Activated CD4-positive, alpha-beta memory T cell treated with anti-CD3 and anti-CD28 coated beads for 36 hours (primary cell): ENCODE data around the gene ERF. TPM values are rescaled to one million over a fixed set of nuclear protein-coding genes. Genes with fewer than 3 reads are reported as not detected.

Source experiments
- CTCF ChIA-PET: fragments of 350-600 bp; sonication (Branson Sonifier 250); formaldehyde crosslinking; loops from one replicate; lab custom pipeline; 2021; ENCODE audit warnings: antibody characterized with exemption, inconsistent platforms; lab: Charles Lee
- POLR2A ChIA-PET: fragments of 350-600 bp; sonication (Branson Sonifier 250); formaldehyde crosslinking; loops from one replicate; lab custom pipeline; 2021; ENCODE audit warnings: antibody characterized with exemption; lab: Charles Lee
- DNase-seq: peaks from one replicate; pipeline ENCODE4 v3.0.0-alpha.2; 2020
- H3K27ac Mint-ChIP-seq: one replicate; pipeline ENCODE4 v1.8.0; 2021; ENCODE audit warnings: mixed read lengths
- H3K27me3 Mint-ChIP-seq: one replicate; pipeline ENCODE4 v1.8.0; 2021; ENCODE audit warnings: mixed read lengths
- H3K36me3 Mint-ChIP-seq: one replicate; pipeline ENCODE4 v1.8.0; 2021; ENCODE audit warnings: mixed read lengths
- H3K4me1 Mint-ChIP-seq: one replicate; pipeline ENCODE4 v1.8.0; 2021; ENCODE audit warnings: low read depth, mixed read lengths
- H3K4me3 Mint-ChIP-seq: one replicate; pipeline ENCODE4 v1.8.0; 2021; ENCODE audit warnings: mild to moderate bottlenecking, mixed read lengths
- H3K9me3 Mint-ChIP-seq: one replicate; pipeline ENCODE4 v1.8.0; 2021; ENCODE audit warnings: mixed read lengths
- intact Hi-C: fragments of 100-400 bp; cut with micrococcal nuclease; formaldehyde crosslinking; loops from one replicate; pipeline ENCODE4 v1.15.1; 2023
- total RNA-seq, 2 experiments: library from RNA; stranded (reverse); gene quantifications; one replicate each; pipeline ENCODE4 v1.2.3, GENCODE V29; 2021

ERF gene
- total RNA-seq, 2 experiments from 2014 or later, result 43.1 to 56.5 TPM

- Mint-ChIP-seq H3K27me3 (no peaks in the 10 kb centered on the region), H3K9me3 (no peaks in the 10 kb centered on the region), H3K36me3 (peaks cover 7% of the 10 kb centered on the region), H3K4me1 (peaks cover 57% of the 10 kb centered on the region), H3K27ac (peak overlapping the region; percentile 91), H3K4me3 (no peak overlapping the region)
- POLR2A ChIA-PET, result interaction anchor here (0.6 to 2.3 kb wide), 7 partner anchors 10 to 61 kb away, joined by 3 to 15 read pairs (median 5); partner anchors contain the start of gene GSK3A
- CTCF ChIA-PET, result interaction anchor here (0.6 to 7.0 kb wide), 28 partner anchors 8 to 171 kb away, joined by 3 to 107 read pairs (median 5); partner anchors contain the start of genes ERF, GSK3A, PAFAH1B3 and POU2F2
- peak; percentile 92 for DNase-seq
- intact Hi-C loops, result loop anchor here (1.0 kb wide), 1 partner anchor 147 kb away; no protein-coding TSS in a partner anchor
These were observed 25.2 kb upstream of the ERF start for GRCh38 chr19:42279902-42280814.

- no peak overlapping the region for H3K4me3 Mint-ChIP-seq
- peak overlapping the region; percentile 91 for H3K27ac Mint-ChIP-seq
- H3K27me3 Mint-ChIP-seq, result no peaks in the 10 kb centered on the region
- peaks cover 59% of the 10 kb centered on the region for H3K4me1 Mint-ChIP-seq
- no peak for DNase-seq
- ChIA-PET POLR2A (interaction anchor here (0.5 to 2.3 kb wide), 9 partner anchors 9 to 168 kb away, joined by 3 to 15 read pairs (median 3); partner anchors contain the start of gene GSK3A), CTCF (interaction anchor here (0.6 to 7.0 kb wide), 32 partner anchors 9 to 170 kb away, joined by 3 to 107 read pairs (median 5); partner anchors contain the start of genes ERF, GSK3A, PAFAH1B3 and POU2F2)
- peaks cover 14% of the 10 kb centered on the region for H3K36me3 Mint-ChIP-seq
- no peaks in the 10 kb centered on the region for H3K9me3 Mint-ChIP-seq
- intact Hi-C loops, result loop anchor here (1.0 kb wide), 1 partner anchor 146 kb away; no protein-coding TSS in a partner anchor
These were observed 24.4 kb upstream of the ERF start for GRCh38 chr19:42279155-42279901.

GRCh38 chr19:42278452-42279154 is 23.7 kb upstream of the ERF start:
- intact Hi-C loops, result loop anchor here (1.0 kb wide), 1 partner anchor 145 kb away; no protein-coding TSS in a partner anchor
- H3K27ac Mint-ChIP-seq, result peak overlapping the region; percentile 91
- H3K4me3 Mint-ChIP-seq, result no peak overlapping the region
- ChIA-PET CTCF (interaction anchor here (0.8 to 7.0 kb wide), 18 partner anchors 8 to 163 kb away, joined by 3 to 107 read pairs (median 6); partner anchors contain the start of genes ERF, GSK3A, PAFAH1B3 and POU2F2), POLR2A (interaction anchor here (0.5 to 2.3 kb wide), 9 partner anchors 8 to 168 kb away, joined by 3 to 15 read pairs (median 3); partner anchors contain the start of genes CIC and GSK3A)
- DNase-seq, result no peak
- peaks cover 59% of the 10 kb centered on the region for H3K4me1 Mint-ChIP-seq
- H3K36me3 Mint-ChIP-seq, result peaks cover 15% of the 10 kb centered on the region
- H3K27me3 Mint-ChIP-seq, result no peaks in the 10 kb centered on the region
- no peaks in the 10 kb centered on the region for H3K9me3 Mint-ChIP-seq

- peaks cover 62% of the 10 kb centered on the region for H3K4me1 Mint-ChIP-seq
- ChIA-PET CTCF (interaction anchor here (0.9 to 7.0 kb wide), 4 partner anchors 27 to 148 kb away, joined by 3 to 107 read pairs (median 22); partner anchors contain the start of genes GSK3A and ZNF526), POLR2A (interaction anchor here (1.2 to 2.3 kb wide), 5 partner anchors 7 to 36 kb away, joined by 3 to 15 read pairs (median 3); partner anchors contain the start of genes CIC and GSK3A)
- no peaks in the 10 kb centered on the region for H3K27me3 Mint-ChIP-seq
- no peak for DNase-seq
- peaks cover 19% of the 10 kb centered on the region for H3K36me3 Mint-ChIP-seq
- intact Hi-C loops, result no loop called here
- no peak overlapping the region for H3K27ac Mint-ChIP-seq
- no peaks in the 10 kb centered on the region for H3K9me3 Mint-ChIP-seq
- H3K4me3 Mint-ChIP-seq, result no peak overlapping the region
These were observed 23.0 kb upstream of the ERF start for GRCh38 chr19:42277821-42278451.

- Mint-ChIP-seq H3K36me3 (peaks cover 21% of the 10 kb centered on the region), H3K4me1 (peaks cover 54% of the 10 kb centered on the region), H3K27ac (peak overlapping the region; percentile 69), H3K27me3 (no peaks in the 10 kb centered on the region), H3K4me3 (no peak overlapping the region), H3K9me3 (no peaks in the 10 kb centered on the region)
- peak; percentile 70 for DNase-seq
- POLR2A ChIA-PET, result interaction anchor here (0.6 to 1.5 kb wide), 2 partner anchors 26 to 34 kb away, joined by 3 to 5 read pairs; partner anchors contain the start of gene GSK3A
- intact Hi-C loops, result no loop called here
- CTCF ChIA-PET, result interaction anchor here (7.0 kb wide), 1 partner anchor 33 kb away, joined by 107 read pairs; the partner anchor contains the start of gene GSK3A
These were observed 21.9 kb upstream of the ERF start for GRCh38 chr19:42276821-42277220.

GRCh38 chr19:42276284-42276683 is 21.4 kb upstream of the ERF start:
- Mint-ChIP-seq H3K4me3 (no peak overlapping the region), H3K36me3 (peaks cover 25% of the 10 kb centered on the region), H3K27me3 (no peaks in the 10 kb centered on the region), H3K9me3 (no peaks in the 10 kb centered on the region), H3K4me1 (peaks cover 52% of the 10 kb centered on the region), H3K27ac (peak overlapping the region; percentile 64)
- ChIA-PET POLR2A (interaction anchor here (0.6 to 1.5 kb wide), 2 partner anchors 25 to 34 kb away, joined by 3 to 5 read pairs; partner anchors contain the start of gene GSK3A), CTCF (interaction anchor here (7.0 kb wide), 1 partner anchor 33 kb away, joined by 107 read pairs; the partner anchor contains the start of gene GSK3A)
- intact Hi-C loops, result no loop called here
- DNase-seq, result no peak

- intact Hi-C loops, result no loop called here
- Mint-ChIP-seq H3K9me3 (no peaks in the 10 kb centered on the region), H3K4me1 (peaks cover 56% of the 10 kb centered on the region), H3K36me3 (peaks cover 25% of the 10 kb centered on the region), H3K4me3 (no peak overlapping the region), H3K27ac (no peak overlapping the region), H3K27me3 (no peaks in the 10 kb centered on the region)
- DNase-seq, result no peak
- ChIA-PET CTCF (interaction anchor here (1.2 to 7.0 kb wide), 2 partner anchors 32 to 166 kb away, joined by 3 to 107 read pairs; partner anchors contain the start of gene GSK3A), POLR2A (no interaction called here)
These were observed 20.6 kb upstream of the ERF start for GRCh38 chr19:42275517-42275916.

GRCh38 chr19:42275103-42275502 is 20.2 kb upstream of the ERF start:
- H3K4me3 Mint-ChIP-seq, result no peak overlapping the region
- H3K9me3 Mint-ChIP-seq, result no peaks in the 10 kb centered on the region
- peaks cover 25% of the 10 kb centered on the region for H3K36me3 Mint-ChIP-seq
- CTCF ChIA-PET, result interaction anchor here (1.2 to 7.0 kb wide), 2 partner anchors 31 to 166 kb away, joined by 3 to 107 read pairs; partner anchors contain the start of gene GSK3A
- intact Hi-C loops, result no loop called here
- H3K27ac Mint-ChIP-seq, result no peak overlapping the region
- POLR2A ChIA-PET, result no interaction called here
- no peaks in the 10 kb centered on the region for H3K27me3 Mint-ChIP-seq
- H3K4me1 Mint-ChIP-seq, result peaks cover 59% of the 10 kb centered on the region
- no peak for DNase-seq

GRCh38 chr19:42274065-42274682 is 19.2 kb upstream of the ERF start:
- Mint-ChIP-seq H3K27ac (no peak overlapping the region), H3K4me3 (no peak overlapping the region), H3K4me1 (peaks cover 53% of the 10 kb centered on the region), H3K36me3 (peaks cover 23% of the 10 kb centered on the region), H3K9me3 (no peaks in the 10 kb centered on the region), H3K27me3 (no peaks in the 10 kb centered on the region)
- POLR2A ChIA-PET, result no interaction called here
- no peak for DNase-seq
- intact Hi-C loops, result no loop called here
- CTCF ChIA-PET, result interaction anchor here (1.2 to 7.0 kb wide), 2 partner anchors 30 to 165 kb away, joined by 3 to 107 read pairs; partner anchors contain the start of gene GSK3A
